Type B pancreatic cell (in vitro differentiated cells): ENCODE data around the gene NDUFS4. TPM values are rescaled to one million over a fixed set of nuclear protein-coding genes. Genes with fewer than 3 reads are reported as not detected.
"Not testable (repeated sequence)": the region's sequence is repeated elsewhere in the genome, so short reads cannot be mapped to it uniquely, and the experiment has no call there.

Experiments used
- DNase-seq: peaks from one replicate; pipeline ENCODE4 v3.0.0; 2021; ENCODE audit warnings: mixed read lengths; ENCODE audit not compliant: unreplicated experiment; ENCODE audit errors: extremely low spot score
- H3K27ac Mint-ChIP-seq: 2 replicates; pipeline ENCODE4 v1.8.0; 2021; ENCODE audit warnings: mild to moderate bottlenecking, mixed read lengths
- H3K27me3 Mint-ChIP-seq: 2 replicates; pipeline ENCODE4 v1.8.0; 2021; ENCODE audit warnings: mixed read lengths
- H3K36me3 Mint-ChIP-seq: 2 replicates; pipeline ENCODE4 v1.8.0; 2021; ENCODE audit warnings: mixed read lengths
- H3K4me1 Mint-ChIP-seq: one replicate; pipeline ENCODE4 v1.8.0; 2021; ENCODE audit warnings: mixed read lengths; ENCODE audit not compliant: unreplicated experiment
- H3K4me3 Mint-ChIP-seq: 2 replicates; pipeline ENCODE4 v1.8.0; 2021; ENCODE audit warnings: mild to moderate bottlenecking, mixed read lengths
- H3K9me3 Mint-ChIP-seq: 2 replicates; pipeline ENCODE4 v1.8.0; 2021; ENCODE audit warnings: mixed read lengths
- long read RNA-seq: library from polyadenylated mRNA; unstranded; transcript quantifications from one replicate; pipeline ENCODE4 v2.0.0, GENCODE V29; 2020
- total RNA-seq: library from RNA; stranded (reverse); gene quantifications from 2 replicates; pipeline ENCODE4 v1.2.1, GENCODE V29; 2021; ENCODE audit warnings: low replicate concordance
- TF ChIP-seq, protein P1 (sequence below): fragments of 200-600 bp; sonication (generic); conservative IDR thresholded peaks from 2 replicates; pipeline ENCODE4 v1.5.0; 2021; ENCODE audit warnings: antibody characterized with exemption, mild to moderate bottlenecking

Gene NDUFS4
- total RNA-seq, result 70.2 and 73.4 TPM in 2 replicates
- long read RNA-seq, transcript NDUFS4-201 (5 exons, 675 nt), result major isoform, 9 of 12 reads
- long read RNA-seq, partial matches to known transcripts, result 0 of 12 reads
- long read RNA-seq, other reads (novel, unspliced or antisense), result 2 of 12 reads

DNA sequence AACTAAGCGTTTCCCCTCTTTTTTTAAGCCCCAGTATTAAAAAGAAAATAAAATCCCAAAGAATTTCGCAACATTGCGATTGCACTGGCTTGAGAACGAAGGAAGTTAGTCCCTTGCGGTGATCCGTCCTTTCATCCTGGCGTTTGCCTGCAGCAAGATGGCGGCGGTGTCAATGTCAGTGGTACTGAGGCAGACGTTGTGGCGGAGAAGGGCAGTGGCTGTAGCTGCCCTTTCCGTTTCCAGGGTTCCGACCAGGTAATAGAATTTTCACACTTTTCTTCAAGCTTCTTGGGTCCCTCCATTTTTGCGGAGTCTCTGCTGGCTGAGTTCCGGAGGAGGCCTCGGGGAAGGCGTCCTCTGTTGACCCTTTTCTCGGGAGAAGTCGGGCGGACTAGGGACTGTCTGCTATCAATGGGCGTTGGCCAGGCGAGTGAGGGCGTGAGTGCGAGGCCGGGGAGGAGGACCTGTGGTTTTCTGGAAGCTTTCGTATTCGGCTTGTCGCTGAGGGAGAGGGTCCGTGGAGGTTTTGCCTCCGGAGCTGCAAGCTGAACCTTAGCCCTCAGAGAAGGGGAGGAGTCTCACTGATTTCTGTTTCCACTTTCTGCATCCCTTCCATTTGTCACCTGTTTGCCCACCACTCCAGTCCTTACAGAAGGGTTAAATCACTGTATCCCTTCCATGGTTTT lies at the start of gene NDUFS4:
Gene NDUFS4, plus strand, starts transcription at position 134 of the 686 bp plus-strand sequence. Its CDS starts 24 bp downstream, at position 158.
- H3K4me1 Mint-ChIP-seq, result peaks cover 17% of the 10 kb centered on the region
- peak; percentile 84 for DNase-seq
- peaks cover 15% of the 10 kb centered on the region for H3K36me3 Mint-ChIP-seq
- H3K4me3 Mint-ChIP-seq, result peak within 1 kb of the TSS; percentile 100
- H3K27ac Mint-ChIP-seq, result peak within 1 kb of the TSS; percentile 97
- peaks cover 4% of the 10 kb centered on the region for H3K27me3 Mint-ChIP-seq
- H3K9me3 Mint-ChIP-seq, result no peaks in the 10 kb centered on the region
- TF ChIP-seq, protein P1, sequence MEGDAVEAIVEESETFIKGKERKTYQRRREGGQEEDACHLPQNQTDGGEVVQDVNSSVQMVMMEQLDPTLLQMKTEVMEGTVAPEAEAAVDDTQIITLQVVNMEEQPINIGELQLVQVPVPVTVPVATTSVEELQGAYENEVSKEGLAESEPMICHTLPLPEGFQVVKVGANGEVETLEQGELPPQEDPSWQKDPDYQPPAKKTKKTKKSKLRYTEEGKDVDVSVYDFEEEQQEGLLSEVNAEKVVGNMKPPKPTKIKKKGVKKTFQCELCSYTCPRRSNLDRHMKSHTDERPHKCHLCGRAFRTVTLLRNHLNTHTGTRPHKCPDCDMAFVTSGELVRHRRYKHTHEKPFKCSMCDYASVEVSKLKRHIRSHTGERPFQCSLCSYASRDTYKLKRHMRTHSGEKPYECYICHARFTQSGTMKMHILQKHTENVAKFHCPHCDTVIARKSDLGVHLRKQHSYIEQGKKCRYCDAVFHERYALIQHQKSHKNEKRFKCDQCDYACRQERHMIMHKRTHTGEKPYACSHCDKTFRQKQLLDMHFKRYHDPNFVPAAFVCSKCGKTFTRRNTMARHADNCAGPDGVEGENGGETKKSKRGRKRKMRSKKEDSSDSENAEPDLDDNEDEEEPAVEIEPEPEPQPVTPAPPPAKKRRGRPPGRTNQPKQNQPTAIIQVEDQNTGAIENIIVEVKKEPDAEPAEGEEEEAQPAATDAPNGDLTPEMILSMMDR, result no peak

DNA sequence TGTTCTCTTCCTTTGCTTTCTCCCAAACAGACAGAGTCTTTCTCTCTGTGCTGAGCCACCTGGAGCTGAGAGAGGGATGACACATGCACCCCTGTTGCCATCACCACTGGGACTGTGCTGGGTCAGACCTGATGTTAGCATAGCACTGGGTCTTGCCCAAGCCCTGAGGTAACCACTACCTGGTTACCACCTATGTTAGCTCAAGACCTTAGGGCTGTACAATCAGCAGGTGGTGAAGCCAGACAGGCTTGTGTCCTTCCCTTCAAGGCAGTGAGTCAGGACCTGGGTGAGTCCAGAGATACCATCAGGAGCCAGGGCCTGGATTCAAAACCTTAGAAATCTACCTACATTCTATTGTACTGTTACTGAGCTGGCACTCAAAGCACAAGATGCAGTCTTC lies 47.9 kb upstream of the NDUFS4 start:
- TF ChIP-seq, protein P1, result no peak
- H3K4me1 Mint-ChIP-seq, result no peaks in the 10 kb centered on the region
- H3K9me3 Mint-ChIP-seq, result peaks cover 7% of the 10 kb centered on the region
- DNase-seq, result no peak
- no peaks in the 10 kb centered on the region for H3K27me3 Mint-ChIP-seq
- H3K27ac Mint-ChIP-seq, result no peak overlapping the region
- no peak overlapping the region for H3K4me3 Mint-ChIP-seq
- no peaks in the 10 kb centered on the region for H3K36me3 Mint-ChIP-seq

DNA sequence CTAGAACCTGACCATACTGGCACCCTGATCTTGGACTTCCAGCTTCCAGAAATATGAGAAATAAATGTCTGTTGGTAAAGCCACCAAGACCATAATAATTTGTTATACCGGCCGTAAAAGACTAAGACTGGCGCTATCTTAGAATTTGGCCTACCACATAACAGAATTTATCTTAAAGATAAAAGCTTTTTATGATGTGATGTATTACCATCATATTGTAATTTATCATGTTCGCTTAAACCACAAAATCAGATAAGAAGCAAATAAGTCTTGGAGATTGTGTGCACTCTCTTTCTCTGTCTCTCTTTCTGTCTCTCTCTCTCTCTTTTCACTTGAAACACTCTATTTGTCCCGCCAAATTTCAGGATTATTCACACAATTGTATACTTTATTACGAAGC lies 44.5 kb upstream of the NDUFS4 start:
- TF ChIP-seq, protein P1, result no peak
- Mint-ChIP-seq H3K9me3 (no peaks in the 10 kb centered on the region), H3K4me3 (no peak overlapping the region), H3K4me1 (no peaks in the 10 kb centered on the region), H3K27ac (no peak overlapping the region), H3K36me3 (no peaks in the 10 kb centered on the region), H3K27me3 (no peaks in the 10 kb centered on the region)
- no peak for DNase-seq

DNA sequence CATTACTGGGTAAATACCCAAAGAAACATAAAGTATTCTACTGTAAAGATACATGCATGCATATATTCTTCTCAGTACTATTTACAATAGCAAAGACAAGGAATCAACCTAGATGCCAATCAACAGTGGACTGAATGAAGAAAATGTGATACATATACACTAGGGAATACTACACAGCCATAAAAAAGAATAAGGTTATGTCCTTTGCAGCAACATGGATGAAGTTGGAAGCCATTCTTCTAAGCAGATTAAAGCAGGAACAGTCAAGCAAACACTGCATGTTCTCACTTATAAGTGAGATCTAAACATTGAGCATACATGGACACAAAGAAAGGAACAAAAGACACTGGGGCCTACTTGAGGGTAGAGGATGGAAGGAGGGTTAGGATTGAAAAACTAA lies 39.6 kb upstream of the NDUFS4 start:
- TF ChIP-seq, protein P1, result no peak
- Mint-ChIP-seq H3K9me3 (no peaks in the 10 kb centered on the region), H3K36me3 (no peaks in the 10 kb centered on the region), H3K27ac (no peak overlapping the region), H3K27me3 (no peaks in the 10 kb centered on the region), H3K4me3 (no peak overlapping the region), H3K4me1 (no peaks in the 10 kb centered on the region)
- no peak for DNase-seq

DNA sequence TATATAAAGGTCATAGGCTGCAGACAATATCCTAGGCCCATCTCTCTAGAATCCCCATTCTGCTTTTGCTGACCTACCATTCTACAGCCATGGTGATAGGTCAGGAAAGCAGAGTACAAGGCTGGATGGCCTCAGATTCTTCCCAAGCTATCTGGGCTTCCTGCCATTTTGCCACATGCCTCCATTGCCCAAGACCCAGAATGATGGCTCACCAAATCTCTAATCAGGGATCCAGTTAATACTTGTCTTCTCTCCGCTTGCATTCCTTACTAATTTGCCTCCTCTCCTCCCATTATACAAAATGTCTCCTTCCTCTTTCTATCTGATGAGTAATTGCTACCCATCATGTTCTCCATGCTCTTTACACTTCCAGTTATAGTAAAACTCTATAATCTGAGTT lies 22.7 kb upstream of the NDUFS4 start:
- H3K4me1 Mint-ChIP-seq, result no peaks in the 10 kb centered on the region
- no peaks in the 10 kb centered on the region for H3K9me3 Mint-ChIP-seq
- peaks cover 7% of the 10 kb centered on the region for H3K27me3 Mint-ChIP-seq
- H3K4me3 Mint-ChIP-seq, result no peak overlapping the region
- H3K27ac Mint-ChIP-seq, result no peak overlapping the region
- DNase-seq, result no peak
- H3K36me3 Mint-ChIP-seq, result no peaks in the 10 kb centered on the region
- TF ChIP-seq, protein P1, result no peak

DNA sequence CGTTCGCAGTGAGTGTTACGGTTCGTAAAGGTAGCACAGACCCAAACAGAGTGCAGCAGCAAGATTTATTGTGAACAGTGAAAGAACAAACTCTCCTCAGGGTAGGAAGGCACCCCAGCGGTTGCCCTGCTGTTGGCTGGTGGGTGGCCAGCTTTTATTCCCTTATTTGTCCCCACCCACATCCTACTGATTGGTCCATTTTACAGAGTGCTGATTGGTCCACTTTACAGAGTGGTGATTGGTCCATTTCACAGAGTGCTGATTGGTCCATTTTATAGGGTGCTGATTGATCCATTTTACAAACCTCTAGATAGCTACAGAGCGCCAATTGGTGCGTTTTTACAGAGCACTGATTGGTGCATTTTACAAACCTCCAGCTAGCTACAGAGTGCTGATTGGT lies 19.7 kb upstream of the NDUFS4 start:
- not testable (repeated sequence) for H3K27me3 Mint-ChIP-seq, H3K27ac Mint-ChIP-seq, H3K4me1 Mint-ChIP-seq

More for the DNA sequence above, 19.7 kb upstream of the NDUFS4 start:
- not testable (repeated sequence) for DNase-seq, H3K4me3 Mint-ChIP-seq, H3K36me3 Mint-ChIP-seq, H3K9me3 Mint-ChIP-seq
